Thyroid gland (tissue), 4 donors: ENCODE results near the gene MRPS9.

Experiments
- CTCF ChIP-seq, 6 experiments: fragments of 200-600 bp in 3 of 6; fragments of 450-650 bp in 3 of 6; sonication (generic) in 3 of 6; IDR thresholded peaks; one replicate each; pipeline ENCODE4 v1.5.1; 2016 to 2019; ENCODE audit warnings: antibody characterized with exemption in 6 of 6, mild to moderate bottlenecking in 2 of 6, inconsistent platforms in 1 of 6, moderate library complexity in 1 of 6
- POLR2A ChIP-seq, 2 donors: fragments of 450-650 bp; IDR thresholded peaks; one replicate each; pipeline ENCODE4 v1.6.1; 2017; ENCODE audit warnings: antibody characterized with exemption in 2 of 2, mild to moderate bottlenecking in 2 of 2, moderate library complexity in 1 of 2

GRCh38 chr2:105099153-105099552 lies 61.3 kb downstream of the MRPS9 start:
- TF ChIP-seq CTCF (IDR thresholded peaks at IDR 0.05): no peak
- no peak for TF ChIP-seq POLR2A (IDR thresholded peaks at IDR 0.05)
